HCT116 (cell line): ENCODE data around the gene TFE3. TPM values are rescaled to one million over a fixed set of nuclear protein-coding genes. Genes with fewer than 3 reads are reported as not detected.

ENCODE experiments used
- ATAC-seq: fragments of 200-7000 bp; cut with Tn5 transposase; 2 replicates; pipeline ENCODE4 v1.9.1; 2020; ENCODE audit warnings: mild to moderate bottlenecking, moderate library complexity
- BruUV-seq: library from RNA; stranded (reverse); fragments of 400-500 nt; replicated peaks from 2 replicates; lab custom pipeline; 2021; lab: Mats Ljungman, UMichigan
- CTCF ChIA-PET: fragments of 300-600 bp; sonication (Branson Sonifier 250); formaldehyde crosslinking; loops from one replicate; lab custom pipeline; 2021; ENCODE audit warnings: antibody characterized with exemption; lab: Charles Lee
- POLR2A ChIA-PET: fragments of 300-600, 350-600 bp; sonication (Branson Sonifier 250); formaldehyde crosslinking; loops from one replicate; lab custom pipeline; 2021; ENCODE audit warnings: antibody characterized with exemption; lab: Charles Lee
- RAD21 ChIA-PET, 2 experiments: fragments of 300-600 bp; sonication (Branson Sonifier 250); formaldehyde crosslinking; loops; one replicate each; lab custom pipeline; 2023; ENCODE audit warnings: low total read pairs in 2 of 2; ENCODE audit not compliant: uncharacterized antibody in 2 of 2, unreplicated experiment in 2 of 2, low non-redundant PET in 1 of 2; lab: Charles Lee
- DNase-seq: peaks from one replicate; pipeline ENCODE4 v3.0.0-alpha.2; 2010; ENCODE audit warnings: low read depth, low spot score
- H2AFZ ChIP-seq: fragments of 200-600 bp; shearing (Covaris generic), sonication (generic); 2 replicates; pipeline ENCODE4 v1.6.1; 2017; ENCODE audit warnings: low read depth, mixed run types, mixed read lengths, antibody characterized with exemption, low read length; ENCODE audit not compliant: poor library complexity, severe bottlenecking
- H3K27ac ChIP-seq: 2 replicates; pipeline ENCODE4 v1.5.1; 2012; ENCODE audit warnings: low read depth, low read length
- H3K27me3 ChIP-seq: fragments of 200-600 bp; sonication (generic); 2 replicates; pipeline ENCODE4 v1.6.1; 2016; ENCODE audit warnings: mixed run types, low read length, mixed read lengths; ENCODE audit not compliant: insufficient read depth
- H3K36me3 ChIP-seq, 2 experiments: fragments of 200-500 bp in 1 of 2; fragments of 200-600 bp in 1 of 2; sonication (Bioruptor generic) in 1 of 2; sonication (generic) in 1 of 2; 2 replicates each; pipeline versions ENCODE4 v1.5.1 to v1.6.1; 2014 to 2016; ENCODE audit warnings: low read length in 2 of 2, inconsistent platforms in 1 of 2, mixed read lengths in 1 of 2, mixed run types in 1 of 2; ENCODE audit not compliant: insufficient read depth in 2 of 2, control insufficient read depth in 1 of 2
- H3K4me1 ChIP-seq, 2 experiments: fragments of 200-600 bp in 1 of 2; sonication (generic) in 1 of 2; 2 replicates each; pipeline versions ENCODE4 v1.5.1 to v1.6.1; 2012 to 2017; ENCODE audit warnings: low read length in 2 of 2, inconsistent platforms in 1 of 2, mild to moderate bottlenecking in 1 of 2, mixed read lengths in 1 of 2, mixed run types in 1 of 2, moderate library complexity in 1 of 2; ENCODE audit not compliant: insufficient read depth in 2 of 2, control insufficient read depth in 1 of 2
- H3K4me2 ChIP-seq: fragments of 200-600 bp; sonication (generic); 2 replicates; pipeline ENCODE4 v1.6.1; 2017; ENCODE audit warnings: mixed run types, low read length, mixed read lengths
- H3K4me3 ChIP-seq, 2 experiments: fragments of 200-600 bp in 1 of 2; sonication (generic) in 1 of 2; replicated peaks in 1 of 2; 2 replicates each; pipeline ENCODE4 v1.5.1; 2011 to 2016; ENCODE audit warnings: low read length in 2 of 2, control low read depth in 1 of 2, low read depth in 1 of 2, mild to moderate bottlenecking in 1 of 2, mixed read lengths in 1 of 2, mixed run types in 1 of 2
- H3K79me2 ChIP-seq: fragments of 200-600 bp; sonication (generic); 2 replicates; pipeline ENCODE4 v1.6.1; 2017; ENCODE audit warnings: mild to moderate bottlenecking, mixed run types, low read length, moderate library complexity, mixed read lengths; ENCODE audit not compliant: insufficient read depth
- H3K9ac ChIP-seq: fragments of 200-600 bp; sonication (generic); 2 replicates; pipeline ENCODE4 v1.6.1; 2016; ENCODE audit warnings: low read length, mixed read lengths
- H3K9me2 ChIP-seq: fragments of 200-600 bp; sonication (generic), shearing (Covaris generic); 2 replicates; pipeline ENCODE4 v1.6.1; 2017; ENCODE audit warnings: mixed run types, mild to moderate bottlenecking, moderate library complexity; ENCODE audit not compliant: insufficient read depth
- H3K9me3 ChIP-seq, 2 experiments: fragments of 200-500 bp in 1 of 2; fragments of 200-600 bp in 1 of 2; sonication (Bioruptor generic) in 1 of 2; sonication (generic) in 1 of 2; 2 replicates each; pipeline ENCODE4 v1.6.1; 2014 to 2017; ENCODE audit warnings: low read length in 2 of 2, mixed read lengths in 2 of 2, inconsistent platforms in 1 of 2, low read depth in 1 of 2, mild to moderate bottlenecking in 1 of 2, mixed run types in 1 of 2, moderate library complexity in 1 of 2; ENCODE audit not compliant: control insufficient read depth in 1 of 2, insufficient read depth in 1 of 2
- H4K20me1 ChIP-seq: fragments of 200-600 bp; sonication (generic), shearing (Covaris generic); 2 replicates; pipeline ENCODE4 v1.6.1; 2017; ENCODE audit warnings: mixed run types, mild to moderate bottlenecking, moderate library complexity; ENCODE audit not compliant: insufficient read depth
- ZFX ChIP-seq: fragments of 450-650 bp; IDR thresholded peaks from 2 replicates; pipeline ENCODE4 v1.6.1; 2017
- intact Hi-C: fragments of 100-400 bp; cut with micrococcal nuclease; formaldehyde crosslinking; loops from 2 replicates; pipeline ENCODE4 v1.10.0; 2022
- total RNA-seq: library from RNA; stranded (reverse); gene quantifications from one replicate; pipeline ENCODE4 v1.2.1, GENCODE V29; 2021; ENCODE audit not compliant: unreplicated experiment
- TF ChIP-seq, protein P1 (sequence below): IDR thresholded peaks from 2 replicates; pipeline ENCODE4 v1.6.1; 2011; ENCODE audit warnings: mild to moderate bottlenecking, low read length, moderate library complexity; ENCODE audit not compliant: insufficient replicate concordance; ENCODE audit errors: extremely low read depth

Gene TFE3
- total RNA-seq, 1 experiment from 2014 or later: 17.1 TPM

DNA sequence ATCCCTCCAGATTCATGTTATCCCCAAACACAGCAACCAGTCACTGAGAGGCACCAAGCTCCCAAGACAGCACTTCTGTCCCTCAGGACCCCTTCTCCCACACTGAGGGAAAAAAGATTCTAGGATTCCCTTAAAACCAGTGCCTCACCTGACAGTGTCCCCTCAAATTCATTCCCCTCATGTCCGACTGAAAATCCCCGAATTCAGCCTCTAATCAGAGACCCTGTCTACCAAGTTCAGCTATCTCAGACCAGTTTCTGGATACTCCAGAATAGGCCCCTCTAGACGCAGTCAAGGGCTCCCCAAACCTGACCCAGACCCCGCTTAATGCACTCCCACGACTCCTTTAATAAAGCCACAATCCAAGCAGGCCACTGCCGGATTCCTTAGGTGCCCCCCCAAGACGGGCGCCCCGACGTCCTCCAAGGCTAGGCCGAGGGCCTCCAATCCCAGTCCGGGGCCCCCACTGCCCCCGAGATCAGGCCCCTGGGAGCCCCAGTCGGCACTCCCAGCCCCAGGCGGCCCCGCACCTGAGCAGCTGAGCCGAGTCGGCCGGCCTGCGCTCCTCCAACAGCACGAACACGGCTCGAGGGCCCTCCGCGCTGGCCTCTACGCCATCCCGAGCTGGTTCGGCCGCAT is 457 bp downstream of the TFE3 start:
- peaks cover 4 to 5% of the 10 kb centered on the region in 2 experiments; a peak in 3 of 4 replicates for H3K36me3 ChIP-seq
- CTCF ChIA-PET: interaction anchor here (0.7 to 1.7 kb wide), 2 partner anchors 14 to 113 kb away, joined by 3 to 5 read pairs; no protein-coding TSS in a partner anchor
- TF ChIP-seq, protein P1, sequence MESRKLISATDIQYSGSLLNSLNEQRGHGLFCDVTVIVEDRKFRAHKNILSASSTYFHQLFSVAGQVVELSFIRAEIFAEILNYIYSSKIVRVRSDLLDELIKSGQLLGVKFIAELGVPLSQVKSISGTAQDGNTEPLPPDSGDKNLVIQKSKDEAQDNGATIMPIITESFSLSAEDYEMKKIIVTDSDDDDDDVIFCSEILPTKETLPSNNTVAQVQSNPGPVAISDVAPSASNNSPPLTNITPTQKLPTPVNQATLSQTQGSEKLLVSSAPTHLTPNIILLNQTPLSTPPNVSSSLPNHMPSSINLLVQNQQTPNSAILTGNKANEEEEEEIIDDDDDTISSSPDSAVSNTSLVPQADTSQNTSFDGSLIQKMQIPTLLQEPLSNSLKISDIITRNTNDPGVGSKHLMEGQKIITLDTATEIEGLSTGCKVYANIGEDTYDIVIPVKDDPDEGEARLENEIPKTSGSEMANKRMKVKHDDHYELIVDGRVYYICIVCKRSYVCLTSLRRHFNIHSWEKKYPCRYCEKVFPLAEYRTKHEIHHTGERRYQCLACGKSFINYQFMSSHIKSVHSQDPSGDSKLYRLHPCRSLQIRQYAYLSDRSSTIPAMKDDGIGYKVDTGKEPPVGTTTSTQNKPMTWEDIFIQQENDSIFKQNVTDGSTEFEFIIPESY: no peak
- peak; percentile 72 for TF ChIP-seq ZFX
- TF ChIP-seq, all 23 proteins: peak for 1
- intact Hi-C loops: loop anchor here (2.0 to 10.0 kb wide), 3 partner anchors 40 to 122 kb away; partner anchors contain the start of genes GRIPAP1 and MAGIX
- ATAC-seq (no peak), DNase-seq (no peak)
- no peaks in the 10 kb centered on the region for H3K9me2 ChIP-seq
- peak overlapping the region; percentile 87 for H3K4me2 ChIP-seq
- H3K79me2 ChIP-seq: peaks cover 36% of the 10 kb centered on the region
- H2AFZ ChIP-seq: no peak overlapping the region
- no TSS peak for BruUV-seq
- H3K4me1 ChIP-seq: peaks cover 23 to 34% of the 10 kb centered on the region in 2 experiments
- H3K27me3 ChIP-seq: no peaks in the 10 kb centered on the region
- RAD21 ChIA-PET: no interaction called here
- POLR2A ChIA-PET: interaction anchor here (1.0 to 1.1 kb wide), 2 partner anchors 25 to 41 kb away, joined by 3 to 4 read pairs; partner anchors contain the start of gene GRIPAP1
- H3K9ac ChIP-seq: peak overlapping the region; percentile 88
- H3K4me3 ChIP-seq: peak overlapping the region; percentile 69
- H4K20me1 ChIP-seq: no peaks in the 10 kb centered on the region
- H3K27ac ChIP-seq: peak overlapping the region; percentile 94
- no peaks in the 10 kb centered on the region for H3K9me3 ChIP-seq
